Caki2 (cell line): ENCODE measurements around the gene RB1. TPM values are rescaled to one million over a fixed set of nuclear protein-coding genes. Genes with fewer than 3 reads are reported as not detected.
"Not testable (repeated sequence)": the region's sequence is repeated elsewhere in the genome, so short reads cannot be mapped to it uniquely, and the experiment has no call there.

ENCODE experiments used
- DNase-seq: peaks from one replicate; pipeline ENCODE4 v3.0.0-alpha.2; 2015; ENCODE audit warnings: low read depth
- in situ Hi-C: cut with HindIII; loops from 2 replicates; pipeline ENCODE4 v1.10.0; 2016; ENCODE audit warnings: low sequenced_read_pairs, low pct_unique_long_range_greater_than_20kb, mixed read lengths
- total RNA-seq: library from RNA; depleted of rRNA; stranded (reverse); fragments of >200 nt; shearing (Covaris generic); gene quantifications from 2 replicates; pipeline ENCODE4 v1.2.3, GENCODE V29; 2014; ENCODE audit warnings: low replicate concordance

Gene RB1
- total RNA-seq, 1 experiment from 2014 or later: 18.6 TPM

DNA sequence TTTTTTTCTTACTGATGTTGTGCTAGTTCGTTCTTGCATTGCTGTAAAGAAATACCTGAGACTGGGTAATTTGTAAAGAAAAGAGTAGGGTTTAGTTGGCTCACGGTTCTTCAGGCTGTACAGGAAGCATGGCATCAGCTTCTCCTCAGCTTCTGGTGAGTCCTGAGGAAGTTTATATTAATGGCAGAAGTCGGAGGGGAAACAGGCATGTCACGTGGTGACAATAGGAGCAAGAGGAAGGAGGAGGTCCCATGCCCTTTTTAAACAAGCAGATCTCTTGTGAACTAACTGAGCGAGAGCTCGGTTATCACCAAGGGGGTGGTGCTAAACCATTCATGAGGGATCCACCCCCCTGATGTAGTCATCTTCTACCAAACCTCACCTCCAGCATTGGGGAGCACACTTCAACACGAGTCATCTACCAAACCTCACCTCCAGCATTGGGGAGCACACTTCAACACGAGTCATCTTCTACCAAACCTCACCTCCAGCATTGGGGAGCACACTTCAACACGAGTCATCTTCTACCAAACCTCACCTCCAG is 123.3 kb downstream of the RB1 start:
- in situ Hi-C loops: not testable (repeated sequence)

DNA sequence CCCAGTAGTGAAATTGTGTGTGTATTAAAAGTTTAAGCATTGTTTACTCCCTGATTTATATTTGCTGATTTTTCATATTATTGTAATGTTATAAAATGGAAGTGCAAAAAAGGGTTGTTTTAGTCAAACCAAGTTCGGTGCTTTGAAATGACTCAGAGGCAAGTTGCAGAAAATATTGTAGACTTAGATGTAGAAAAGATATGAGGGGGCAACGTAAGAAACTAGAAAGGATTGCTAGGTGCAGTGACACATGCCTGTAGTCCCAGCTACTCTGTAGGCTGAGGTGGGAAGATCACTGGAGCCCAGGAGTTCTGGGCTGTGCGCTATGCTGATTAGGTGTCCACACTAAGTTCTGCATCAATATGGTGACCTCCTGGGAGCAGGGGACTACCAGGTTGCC is 125.5 kb downstream of the RB1 start:
- in situ Hi-C loops: no loop called here
- DNase-seq: no peak

More for the DNA sequence above, 123.3 kb downstream of the RB1 start:
- not testable (repeated sequence) for DNase-seq

DNA sequence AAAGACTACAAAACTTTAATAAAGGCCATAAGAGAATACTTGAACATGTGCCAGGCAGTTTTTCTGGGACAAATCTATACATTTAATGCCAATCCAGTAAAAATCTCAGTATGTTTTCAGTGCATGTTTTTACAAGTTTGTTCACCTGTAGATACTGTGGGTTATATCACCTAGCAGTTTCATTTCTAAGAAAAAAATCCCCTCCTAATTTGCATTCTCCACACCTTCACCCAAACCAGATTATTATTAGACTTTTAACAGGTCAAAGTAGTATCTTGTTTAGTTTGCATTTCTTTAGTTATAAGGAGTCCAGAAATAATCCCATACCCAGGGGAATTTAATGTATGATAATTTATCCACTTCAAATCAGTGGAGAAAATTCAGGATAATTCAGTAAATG is 126.3 kb downstream of the RB1 start:
- DNase-seq: no peak
- in situ Hi-C loops: no loop called here

DNA sequence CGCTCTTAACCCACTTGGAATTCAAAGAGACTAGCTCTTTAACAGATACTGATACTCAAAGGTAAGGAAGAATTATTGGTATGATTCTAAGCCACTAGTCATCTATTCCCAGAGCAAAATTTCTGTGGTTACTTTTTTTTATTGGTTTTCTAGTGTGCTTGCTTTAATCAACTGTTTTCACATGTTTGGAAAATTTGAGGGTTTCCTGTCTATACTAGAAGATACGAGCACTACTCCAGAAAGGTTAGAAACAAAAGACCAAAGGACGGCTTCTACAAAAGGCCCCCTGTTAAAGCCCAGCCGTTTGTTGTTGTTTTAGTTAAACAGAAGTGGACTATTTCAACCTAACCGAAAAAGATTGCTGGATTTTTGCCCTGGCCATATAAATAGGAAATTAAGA is 127.9 kb downstream of the RB1 start:
- DNase-seq: no peak

DNA sequence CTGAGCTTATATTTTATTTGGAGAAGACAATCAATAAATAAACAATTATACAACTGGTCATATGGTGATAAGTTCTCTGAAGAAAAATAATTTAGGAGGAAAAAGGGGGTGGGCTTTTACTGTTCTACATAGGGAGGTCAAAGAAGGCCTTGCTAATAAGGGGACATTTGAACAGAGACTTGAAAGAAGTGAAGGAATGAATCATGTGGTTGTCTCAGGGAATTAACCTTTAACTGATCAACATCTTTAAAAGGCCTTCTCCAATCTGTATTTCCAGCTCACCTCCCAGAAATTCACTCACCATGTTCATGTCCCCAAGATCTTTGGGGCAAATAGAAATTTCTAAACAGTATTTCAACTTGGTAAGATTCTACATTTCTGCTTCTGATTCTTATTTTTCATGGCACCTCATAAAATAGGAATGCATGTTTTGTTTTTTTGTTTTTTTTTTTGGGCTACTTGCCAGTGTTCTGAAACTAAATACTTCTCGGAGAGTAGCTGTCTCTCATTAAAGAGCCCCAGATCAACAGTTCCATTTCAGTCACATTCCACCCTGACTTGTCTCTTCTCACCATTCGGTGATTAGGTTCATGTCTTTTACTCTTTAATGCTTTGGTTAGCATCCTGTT is 128.6 kb downstream of the RB1 start:
- in situ Hi-C loops: no loop called here
- no peak for DNase-seq

More for the DNA sequence above, 127.9 kb downstream of the RB1 start:
- in situ Hi-C loops: no loop called here

DNA sequence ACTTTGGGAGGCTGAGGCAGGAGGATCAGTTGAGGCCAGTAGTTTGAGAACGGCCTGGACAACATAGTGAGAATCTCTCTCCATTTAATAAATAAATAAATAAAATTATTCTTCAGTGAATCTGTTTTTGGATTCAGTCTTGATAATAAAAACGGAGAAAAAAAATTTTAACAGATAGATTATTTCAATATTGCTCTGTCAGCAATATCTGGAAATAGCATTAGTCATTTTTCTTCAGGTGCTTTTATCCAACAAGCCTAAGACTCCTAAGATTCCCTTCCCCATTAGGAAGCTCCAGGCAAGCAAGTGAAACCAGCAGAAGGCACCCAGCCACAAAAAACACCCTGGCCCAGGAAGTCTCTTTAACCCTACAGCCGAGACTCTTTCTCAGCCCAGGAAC is 130.6 kb downstream of the RB1 start:
- in situ Hi-C loops: no loop called here
- DNase-seq: no peak

DNA sequence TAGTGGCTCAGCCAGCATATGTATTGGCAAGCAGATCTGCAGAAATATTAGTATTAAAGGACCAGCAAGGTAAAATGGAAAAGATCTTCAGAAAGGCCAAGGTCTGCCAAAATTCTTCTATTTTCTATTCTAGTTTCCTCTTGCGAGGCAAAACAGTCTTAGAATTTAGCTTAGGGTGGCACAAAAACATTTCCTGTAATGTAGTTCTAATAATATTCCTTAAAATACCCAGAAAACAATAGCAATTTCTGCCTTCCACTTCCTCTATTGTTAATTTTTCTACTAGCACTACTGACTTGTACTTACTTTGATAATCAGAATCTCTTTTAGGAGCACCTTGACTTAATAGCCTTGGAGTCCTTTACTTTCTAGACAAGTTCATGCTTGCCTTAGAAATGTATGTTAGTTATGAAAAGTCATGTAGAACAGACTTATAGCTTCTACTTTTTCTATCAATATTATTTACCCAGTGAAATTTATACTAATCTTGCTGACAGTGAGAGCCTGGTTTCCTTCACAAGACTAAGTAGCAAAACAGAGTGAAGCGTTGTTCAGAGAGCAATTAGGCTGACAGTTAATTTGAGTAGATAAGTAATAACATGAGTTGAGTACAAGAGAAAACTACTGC is 133.2 kb downstream of the RB1 start:
- in situ Hi-C loops: no loop called here
- DNase-seq: no peak

DNA sequence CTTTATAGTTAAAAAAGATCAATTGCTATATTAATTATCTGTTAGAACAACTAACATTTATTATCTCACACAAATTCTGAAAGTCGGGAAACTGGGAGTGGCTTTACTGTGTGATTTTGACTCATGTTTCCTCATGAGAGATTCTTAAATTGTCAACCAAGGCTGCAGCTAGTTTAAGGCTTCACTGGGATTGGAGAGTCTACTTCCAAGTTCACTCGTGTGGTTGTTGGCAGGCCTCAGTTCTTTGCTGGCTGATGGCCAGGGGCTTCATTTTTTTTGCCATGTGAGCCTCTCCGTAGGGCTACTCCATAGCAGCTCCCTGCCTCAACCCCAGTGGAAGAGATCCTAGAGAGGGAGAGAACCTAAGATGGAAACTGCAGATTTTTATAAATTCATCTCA is 133.8 kb downstream of the RB1 start:
- in situ Hi-C loops: no loop called here
- DNase-seq: peak; percentile 6

DNA sequence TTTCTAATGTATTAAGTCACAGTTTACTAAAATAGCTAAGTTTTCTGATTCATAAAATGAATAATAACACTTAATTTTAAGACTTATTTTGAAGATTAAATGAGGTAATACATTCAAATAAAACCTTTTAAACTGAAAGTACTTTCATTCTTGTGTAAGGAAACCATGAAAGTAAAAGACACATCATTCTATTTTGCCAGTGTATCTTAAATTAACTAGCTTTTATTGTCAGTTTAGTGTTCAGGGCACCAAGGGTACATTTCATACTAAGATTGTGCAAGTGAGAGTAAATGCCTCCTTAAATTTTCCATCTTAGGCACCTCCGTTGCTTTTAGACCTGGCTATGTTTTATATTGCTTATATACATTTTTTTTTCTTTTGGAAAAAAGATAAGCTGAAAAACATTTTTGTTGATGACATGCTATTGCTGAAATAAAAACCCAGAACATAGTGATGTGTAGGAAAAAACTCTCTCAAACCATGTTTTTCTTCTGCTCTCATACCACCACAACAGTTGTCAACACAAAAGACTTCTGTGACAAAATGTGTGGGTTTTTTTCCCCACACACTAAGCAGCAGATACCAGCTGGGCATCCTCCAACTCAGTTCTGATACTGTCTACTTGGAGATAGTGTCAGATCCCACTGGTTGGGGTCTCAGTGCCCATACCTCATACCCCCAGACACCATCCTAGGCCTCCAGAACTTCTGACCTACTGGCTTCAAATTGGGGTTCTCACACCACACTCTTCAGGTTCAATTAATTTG is 140.1 kb downstream of the RB1 start:
- DNase-seq: no peak
- in situ Hi-C loops: no loop called here

DNA sequence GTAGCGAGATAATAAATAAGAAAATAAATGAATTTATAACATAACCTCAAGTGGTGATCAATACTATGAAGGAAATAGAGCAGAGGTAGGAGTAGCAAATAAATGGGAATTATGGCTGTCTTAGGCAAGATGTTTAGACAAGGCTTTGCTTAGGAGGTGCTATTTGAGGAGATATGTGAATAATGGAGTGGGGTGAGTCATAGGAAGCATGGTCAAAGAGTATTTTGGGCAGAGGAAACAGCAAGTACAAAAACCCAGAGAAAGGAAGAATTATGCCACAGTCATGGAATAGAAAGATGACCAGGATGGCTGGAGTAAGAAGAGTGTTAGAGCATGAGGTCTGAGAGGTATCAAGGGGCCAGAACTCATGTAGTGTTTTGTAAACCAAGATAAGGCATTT is 142.9 kb downstream of the RB1 start:
- in situ Hi-C loops: no loop called here
- no peak for DNase-seq

DNA sequence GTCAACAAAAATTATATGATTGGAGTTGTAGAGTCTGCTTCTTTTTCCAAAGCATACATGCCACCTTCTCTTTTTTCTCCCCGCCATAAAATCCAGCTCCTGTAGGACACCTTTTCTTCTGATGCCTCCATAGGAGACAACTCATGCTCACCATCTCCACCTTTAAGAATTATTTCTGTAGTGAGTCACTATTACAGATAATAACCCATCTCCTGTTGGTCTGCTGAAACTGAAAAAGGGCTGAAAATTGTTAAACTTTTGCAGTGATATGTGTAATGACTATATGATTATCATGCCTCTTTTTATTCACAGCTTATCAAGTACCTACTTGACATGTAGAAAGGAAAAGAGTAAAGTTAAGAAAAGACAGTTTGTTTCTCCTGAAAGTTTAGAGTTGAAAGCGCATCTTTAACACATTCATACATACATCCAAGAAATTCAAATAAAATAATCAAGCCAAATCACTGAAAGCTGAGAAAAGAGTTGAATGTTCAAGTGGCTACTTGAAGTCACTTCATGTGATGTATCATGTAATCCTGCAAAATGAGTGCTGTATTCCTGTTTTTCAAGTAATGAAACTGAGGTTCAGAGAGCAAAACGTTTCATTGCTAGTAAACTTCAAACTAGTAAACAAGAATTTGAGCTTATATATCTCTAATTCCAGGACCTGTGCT is 144.9 kb downstream of the RB1 start:
- in situ Hi-C loops: no loop called here
- DNase-seq: no peak

DNA sequence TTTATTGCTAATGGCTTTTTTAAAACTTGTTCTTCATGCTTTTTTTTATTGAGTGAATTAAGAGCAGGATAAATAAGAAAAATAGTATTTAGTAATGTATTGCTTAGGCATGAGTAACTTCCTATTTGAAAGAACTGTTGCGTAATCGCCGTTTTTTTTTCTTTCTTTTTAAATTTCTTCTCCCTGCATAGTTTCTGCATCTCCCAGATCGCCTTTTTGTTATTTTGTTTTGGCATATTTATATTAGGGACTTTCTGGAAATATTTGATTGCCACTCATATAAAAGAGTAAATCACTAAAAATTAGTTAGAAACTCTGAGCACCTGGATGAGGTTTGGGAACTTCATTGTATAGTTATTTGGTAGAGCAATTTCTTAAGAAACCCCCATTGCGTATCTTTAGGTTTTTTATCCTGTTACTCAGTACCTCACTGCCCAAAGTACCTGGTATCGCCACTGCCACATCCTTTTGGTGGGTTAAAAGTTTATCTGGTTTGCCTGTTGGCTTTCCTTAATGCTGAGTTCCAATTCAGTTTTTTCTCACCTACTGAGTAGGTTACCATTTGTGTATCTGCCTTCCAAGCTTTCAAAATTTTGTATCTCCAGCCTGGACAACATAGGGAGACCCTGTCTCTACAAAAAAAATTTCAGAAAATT is 145.5 kb downstream of the RB1 start:
- DNase-seq: no peak
- in situ Hi-C loops: no loop called here

DNA sequence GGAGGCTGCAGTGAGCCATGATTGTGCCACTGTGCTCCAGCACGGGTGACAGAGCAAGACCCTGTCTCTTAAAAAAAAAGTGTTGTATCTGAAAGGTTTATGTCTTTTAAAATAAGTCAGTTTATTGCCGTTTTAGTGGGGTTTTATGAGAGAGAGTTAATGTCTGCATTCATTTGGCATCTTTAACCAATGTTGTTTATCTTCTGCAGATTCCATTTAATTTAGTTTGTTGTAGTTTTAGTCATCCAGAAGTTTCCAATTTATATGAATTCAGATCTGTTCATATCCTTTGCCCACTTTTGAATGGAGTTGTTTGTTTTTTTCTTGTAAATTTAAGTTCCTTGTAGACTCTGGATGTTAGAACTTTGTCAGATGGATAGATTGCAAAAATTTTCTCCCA is 146.1 kb downstream of the RB1 start:
- DNase-seq: no peak
- in situ Hi-C loops: no loop called here

DNA sequence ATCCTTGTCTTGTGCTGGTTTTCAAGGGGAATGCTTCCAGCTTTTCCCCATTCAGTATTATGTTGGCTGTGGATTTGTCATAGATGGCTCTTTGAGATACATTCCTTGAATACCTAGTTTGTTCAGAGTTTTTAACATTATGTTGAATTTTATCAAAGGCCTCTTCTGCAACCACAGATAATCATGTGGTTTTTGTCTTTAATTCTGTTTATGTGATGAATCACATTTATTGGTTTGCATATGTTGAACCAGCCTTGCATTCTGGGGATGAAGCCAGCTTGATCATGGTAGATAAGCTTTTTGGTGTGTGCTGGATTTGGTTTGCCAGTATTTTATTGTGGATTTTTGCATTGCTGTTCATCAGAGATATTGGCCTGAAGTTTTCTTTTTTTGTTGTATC is 147.6 kb downstream of the RB1 start:
- DNase-seq, in situ Hi-C loops: not testable (repeated sequence)

DNA sequence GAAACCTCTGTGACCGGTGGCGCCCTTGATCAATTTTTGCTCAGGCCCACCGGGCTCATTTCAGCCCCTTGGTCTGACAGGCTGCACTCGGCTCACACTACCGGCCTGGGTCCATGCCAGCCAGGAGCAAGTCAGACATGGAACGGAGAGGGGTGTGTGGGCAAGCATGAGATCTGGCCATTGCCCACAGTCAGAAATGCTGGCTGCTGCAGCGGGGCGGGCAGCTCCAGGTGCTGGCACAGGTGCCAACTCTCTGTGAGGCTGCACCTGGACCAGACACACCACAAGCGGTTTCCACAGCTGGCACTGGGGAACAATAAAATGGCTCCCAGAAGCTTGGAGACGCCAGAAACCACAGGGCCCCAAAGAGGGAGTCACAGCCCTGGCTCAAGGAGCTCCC is 153.0 kb downstream of the RB1 start:
- DNase-seq: no peak
- in situ Hi-C loops: no loop called here

DNA sequence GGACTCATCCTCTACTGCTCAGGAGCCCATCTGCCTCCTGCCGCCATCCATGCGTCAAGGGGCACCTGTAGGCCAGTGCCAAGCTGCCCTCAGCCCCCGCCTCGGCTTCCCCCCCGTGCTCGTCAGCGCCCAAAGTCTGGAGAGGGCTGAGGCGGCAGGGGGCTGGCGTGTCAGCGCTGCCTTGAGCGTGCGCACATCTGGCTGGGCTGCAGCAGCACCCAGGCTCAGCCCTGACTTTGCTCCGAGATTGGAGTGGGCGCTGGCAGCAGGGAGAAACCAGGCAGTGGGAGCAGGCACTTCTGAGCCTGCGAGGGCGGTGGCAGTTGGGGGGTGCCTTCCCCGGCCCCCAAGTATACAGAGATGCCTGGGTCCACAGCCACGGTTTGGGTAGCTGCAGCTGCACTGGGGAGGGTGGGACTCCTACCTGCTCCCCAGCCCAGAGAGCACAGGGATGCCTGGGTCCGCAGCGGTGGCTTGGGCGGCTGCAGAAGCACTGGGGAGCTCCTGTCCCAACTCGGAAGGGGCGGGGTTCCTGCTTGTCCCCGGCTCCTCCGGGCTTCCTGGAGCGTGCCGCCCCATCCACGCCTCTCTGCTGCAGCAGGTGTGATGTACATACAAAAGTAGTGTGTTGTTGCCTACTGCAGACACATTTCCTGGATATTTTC is 154.2 kb downstream of the RB1 start:
- in situ Hi-C loops: no loop called here
- DNase-seq: no peak

DNA sequence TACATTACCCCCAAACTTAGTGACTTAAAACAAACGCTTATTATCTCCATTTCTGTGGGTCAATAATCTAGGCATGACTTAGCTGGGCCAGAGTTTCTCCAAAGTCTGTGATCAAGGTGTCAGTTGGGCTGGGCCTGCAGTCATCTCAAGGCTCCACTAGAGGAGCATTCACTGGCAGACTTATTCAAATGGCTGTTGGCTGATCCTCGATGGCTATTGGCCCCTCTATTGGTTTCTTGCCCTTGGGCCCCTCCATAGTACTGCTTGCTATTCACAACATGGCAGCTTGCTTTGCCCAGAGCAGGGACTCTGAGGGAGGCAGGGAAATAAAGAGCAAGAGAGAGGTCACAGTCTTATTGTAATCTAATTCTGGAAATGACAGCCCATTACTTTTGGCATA is 171.7 kb downstream of the RB1 start:
- in situ Hi-C loops: no loop called here
- no peak for DNase-seq

DNA sequence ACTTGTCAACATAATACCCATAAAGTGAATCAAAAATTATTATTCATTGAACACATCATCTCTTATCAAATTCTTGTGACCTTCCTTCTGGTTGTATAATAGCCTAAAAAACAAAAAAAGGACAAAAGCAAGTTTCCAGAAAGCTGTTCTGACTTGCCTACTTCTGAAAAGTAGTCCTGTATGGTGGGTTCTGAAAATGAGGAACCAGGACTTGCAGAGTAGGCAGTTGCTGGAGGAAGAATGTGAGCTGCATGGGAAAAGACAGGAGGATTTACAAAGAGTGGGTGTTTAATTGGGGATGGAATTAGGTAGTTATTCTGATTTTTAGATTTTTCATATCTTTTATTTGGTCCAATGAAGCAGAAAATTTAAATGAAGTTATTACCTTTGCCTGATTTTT is 172.7 kb downstream of the RB1 start:
- in situ Hi-C loops: no loop called here
- DNase-seq: no peak
